Stomach (tissue), 4 donors: Measurements from ENCODE around the gene HES5.

ENCODE experiments used
- CTCF ChIP-seq, 7 experiments: fragments of 450-650 bp in 4 of 7; fragments of 200-600 bp in 3 of 7; sonication (generic) in 3 of 7; IDR thresholded peaks; one replicate each; pipeline ENCODE4 v1.5.1; 2016 to 2019; ENCODE audit warnings: antibody characterized with exemption in 7 of 7, control low read depth in 2 of 7, mild to moderate bottlenecking in 1 of 7
- EP300 ChIP-seq: sonication (generic); formaldehyde crosslinking; IDR thresholded peaks from one replicate; pipeline ENCODE4 v1.6.1; 2017; ENCODE audit warnings: antibody characterized with exemption
- POLR2A ChIP-seq, 4 donors: fragments of 450-650 bp; IDR thresholded peaks; one replicate each; pipeline ENCODE4 v1.6.1; 2016; ENCODE audit warnings: antibody characterized with exemption in 4 of 4, control low read depth in 2 of 4, mild to moderate bottlenecking in 1 of 4, moderate library complexity in 1 of 4
- POLR2AphosphoS5 ChIP-seq, 3 donors: sonication (generic); formaldehyde crosslinking; IDR thresholded peaks; one replicate each; pipeline ENCODE4 v1.6.1; 2016; ENCODE audit warnings: antibody characterized with exemption in 3 of 3

DNA sequence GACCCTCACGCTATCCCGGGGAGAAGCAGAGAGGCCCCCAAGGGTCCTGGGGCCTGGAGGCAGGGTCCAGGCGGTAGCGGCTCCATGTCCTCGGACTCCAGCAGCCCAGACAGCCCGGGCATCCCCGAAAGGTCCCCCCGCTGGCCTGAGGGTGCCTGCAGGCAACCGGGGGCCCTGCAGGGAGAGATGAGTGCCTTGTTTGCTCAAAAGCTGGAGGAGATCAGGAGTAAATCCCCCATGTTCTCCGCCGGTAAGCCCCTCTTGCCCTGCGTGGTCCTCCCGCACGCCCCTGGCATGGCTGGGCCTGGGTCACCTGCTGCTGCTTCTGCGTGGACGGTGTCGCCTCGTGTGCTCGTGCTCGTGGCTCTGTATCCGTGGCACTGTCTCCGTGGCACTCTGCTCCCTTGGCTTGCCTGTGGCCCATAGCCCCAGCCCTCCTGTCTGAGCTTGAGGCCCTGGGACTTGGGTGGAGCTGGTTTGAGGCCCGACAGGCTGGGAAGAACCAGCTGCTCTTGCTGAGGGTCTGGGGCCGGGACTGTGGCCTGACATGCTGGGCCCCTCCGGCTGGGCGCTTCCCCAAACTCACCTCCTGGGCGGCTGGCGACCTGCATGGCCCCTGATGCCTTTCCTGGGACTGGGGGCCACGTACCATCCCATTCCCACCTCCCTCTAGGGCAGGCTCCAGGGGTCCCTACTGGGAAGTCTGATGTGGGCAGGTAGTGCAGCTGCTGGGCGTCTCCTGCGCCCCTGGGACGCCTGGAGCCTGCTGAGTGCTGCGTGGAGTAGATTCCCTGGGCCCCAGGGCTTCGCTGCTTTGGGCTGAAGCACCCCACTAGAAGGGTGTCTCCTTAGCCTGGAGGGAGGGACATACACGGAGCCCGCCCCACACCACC, 27.2 kb downstream of the HES5 start:
- no peak for TF ChIP-seq POLR2A (IDR thresholded peaks at IDR 0.05)
- TF ChIP-seq CTCF (IDR thresholded peaks at IDR 0.05), result no peak
- TF ChIP-seq POLR2AphosphoS5 (IDR thresholded peaks at IDR 0.05), result no peak
- TF ChIP-seq EP300, result no peak
